PC-3 (cell line): Measurements from ENCODE around the gene TDRD7. TPM values are rescaled to one million over a fixed set of nuclear protein-coding genes. Genes with fewer than 3 reads are reported as not detected.

Experiments
- ATAC-seq: fragments of 200-7000 bp; cut with Tn5 transposase; 2 replicates; pipeline ENCODE4 v1.9.1; 2020; ENCODE audit warnings: mild to moderate bottlenecking, moderate library complexity
- BruUV-seq: library from RNA; stranded (reverse); fragments of 400-500 nt; replicated peaks from 2 replicates; lab custom pipeline; 2021; lab: Mats Ljungman, UMichigan
- CTCF ChIA-PET: fragments of 300-600 bp; sonication (Branson Sonifier 250); formaldehyde crosslinking; loops from one replicate; lab custom pipeline; 2022; ENCODE audit warnings: antibody characterized with exemption; lab: Charles Lee
- POLR2A ChIA-PET: fragments of 300-600 bp; sonication (Branson Sonifier 250); formaldehyde crosslinking; loops from one replicate; lab custom pipeline; 2022; ENCODE audit warnings: antibody characterized with exemption; ENCODE audit not compliant: unreplicated experiment; lab: Charles Lee
- DNase-seq: peaks from one replicate; pipeline ENCODE4 v3.0.0-alpha.2; 2015
- H2AFZ ChIP-seq: fragments of 300-600 bp; sonication (generic); 2 replicates; pipeline ENCODE4 v1.6.0; 2016; ENCODE audit warnings: antibody characterized with exemption, low read length
- H3F3A ChIP-seq: fragments of 300-600 bp; sonication (generic); one replicate; pipeline ENCODE4 v1.6.0; 2017; ENCODE audit warnings: antibody characterized with exemption, low read length, control low read depth, mild to moderate bottlenecking; ENCODE audit not compliant: unreplicated experiment
- H3K27ac ChIP-seq: fragments of 300-600 bp; sonication (generic); 2 replicates; pipeline ENCODE4 v1.5.1; 2016; ENCODE audit warnings: mild to moderate bottlenecking, low read length
- H3K27me3 ChIP-seq: fragments of 300-600 bp; sonication (generic); 2 replicates; pipeline ENCODE4 v1.6.1; 2016; ENCODE audit warnings: low read length, mixed read lengths
- H3K36me3 ChIP-seq: fragments of 300-600 bp; sonication (generic); 2 replicates; pipeline ENCODE4 v1.6.1; 2016; ENCODE audit warnings: low read depth, mixed run types, low read length, mixed read lengths
- H3K4me1 ChIP-seq: fragments of 300-600 bp; sonication (generic); 2 replicates; pipeline ENCODE4 v1.5.1; 2016; ENCODE audit warnings: low read length; ENCODE audit not compliant: insufficient read depth
- H3K4me2 ChIP-seq: fragments of 300-600 bp; sonication (generic); 2 replicates; pipeline ENCODE4 v1.6.0; 2016; ENCODE audit warnings: low read length
- H3K4me3 ChIP-seq: fragments of 300-600 bp; sonication (generic); 2 replicates; pipeline ENCODE4 v1.5.1; 2016; ENCODE audit warnings: mild to moderate bottlenecking, low read length, mixed read lengths
- H3K79me2 ChIP-seq: fragments of 300-600 bp; sonication (generic); 2 replicates; pipeline ENCODE4 v1.6.1; 2017; ENCODE audit warnings: low read length, mixed read lengths
- H3K9ac ChIP-seq: fragments of 300-600 bp; sonication (generic); 2 replicates; pipeline ENCODE4 v1.6.0; 2016; ENCODE audit warnings: mild to moderate bottlenecking, low read length
- H3K9me2 ChIP-seq: fragments of 300-600 bp; sonication (generic); replicated peaks from 2 replicates; pipeline ENCODE4 v1.6.1; 2016; ENCODE audit warnings: mixed run types, low read length, mixed read lengths
- H3K9me3 ChIP-seq: fragments of 300-600 bp; sonication (generic); 2 replicates; pipeline ENCODE4 v1.6.1; 2016; ENCODE audit warnings: low read length, mixed read lengths
- H4K20me1 ChIP-seq: fragments of 300-600 bp; sonication (generic); 2 replicates; pipeline ENCODE4 v1.6.1; 2016; ENCODE audit warnings: low read length, mixed read lengths
- EZH2 ChIP-seq: fragments of 300-600 bp; sonication (generic); IDR thresholded peaks from one replicate; pipeline ENCODE4 v1.6.1; 2017; ENCODE audit warnings: antibody characterized with exemption, mild to moderate bottlenecking, low read length; ENCODE audit not compliant: unreplicated experiment
- EZH2phosphoT487 ChIP-seq: fragments of 300-600 bp; sonication (generic); IDR thresholded peaks from 2 replicates; pipeline ENCODE4 v1.6.1; 2018; ENCODE audit warnings: mild to moderate bottlenecking, antibody characterized with exemption, low read length, borderline replicate concordance
- intact Hi-C: fragments of 100-400 bp; cut with micrococcal nuclease; formaldehyde crosslinking; loops from 2 replicates; pipeline ENCODE4 v1.9.0; 2023
- total RNA-seq: library from RNA; depleted of rRNA; stranded (reverse); fragments of >200 nt; gene quantifications from 2 replicates; pipeline ENCODE4 v1.2.3, GENCODE V29; 2014
- TF ChIP-seq, protein P1 (sequence below): fragments of 300-600 bp; sonication (generic); conservative IDR thresholded peaks from 2 replicates; pipeline ENCODE4 v1.5.1; 2017; ENCODE audit warnings: antibody characterized with exemption, low read depth, mild to moderate bottlenecking, low read length

Gene TDRD7
- total RNA-seq, 1 experiment from 2014 or later = 4.2 TPM

GRCh38 chr9:97438666-97439065 lies 26.8 kb downstream of the TDRD7 start:
- no peaks in the 10 kb centered on the region for H3K36me3 ChIP-seq
- TF ChIP-seq EZH2 (no peak), EZH2phosphoT487 (no peak)
- TF ChIP-seq, protein P1, sequence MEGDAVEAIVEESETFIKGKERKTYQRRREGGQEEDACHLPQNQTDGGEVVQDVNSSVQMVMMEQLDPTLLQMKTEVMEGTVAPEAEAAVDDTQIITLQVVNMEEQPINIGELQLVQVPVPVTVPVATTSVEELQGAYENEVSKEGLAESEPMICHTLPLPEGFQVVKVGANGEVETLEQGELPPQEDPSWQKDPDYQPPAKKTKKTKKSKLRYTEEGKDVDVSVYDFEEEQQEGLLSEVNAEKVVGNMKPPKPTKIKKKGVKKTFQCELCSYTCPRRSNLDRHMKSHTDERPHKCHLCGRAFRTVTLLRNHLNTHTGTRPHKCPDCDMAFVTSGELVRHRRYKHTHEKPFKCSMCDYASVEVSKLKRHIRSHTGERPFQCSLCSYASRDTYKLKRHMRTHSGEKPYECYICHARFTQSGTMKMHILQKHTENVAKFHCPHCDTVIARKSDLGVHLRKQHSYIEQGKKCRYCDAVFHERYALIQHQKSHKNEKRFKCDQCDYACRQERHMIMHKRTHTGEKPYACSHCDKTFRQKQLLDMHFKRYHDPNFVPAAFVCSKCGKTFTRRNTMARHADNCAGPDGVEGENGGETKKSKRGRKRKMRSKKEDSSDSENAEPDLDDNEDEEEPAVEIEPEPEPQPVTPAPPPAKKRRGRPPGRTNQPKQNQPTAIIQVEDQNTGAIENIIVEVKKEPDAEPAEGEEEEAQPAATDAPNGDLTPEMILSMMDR = no peak
- CTCF ChIA-PET = no interaction called here

DNA sequence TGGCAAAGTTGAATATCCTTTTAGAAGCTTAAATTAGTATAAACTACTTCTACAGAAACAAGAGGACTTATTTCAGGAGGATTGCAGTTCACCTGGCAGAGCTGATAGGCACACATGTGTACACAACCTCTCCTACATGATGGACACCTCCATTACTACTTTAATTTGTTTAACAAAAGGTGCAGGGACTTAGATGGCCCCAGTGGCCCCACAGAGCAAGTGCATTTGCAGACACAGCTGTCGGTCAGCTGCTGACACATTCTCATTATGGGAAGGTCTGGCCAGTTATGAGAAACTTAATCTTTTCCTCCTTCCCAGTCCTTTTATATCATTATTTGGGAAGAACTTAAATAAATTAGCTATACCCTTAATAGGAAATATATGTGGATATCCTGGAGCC lies 28.3 kb downstream of the TDRD7 start:
- H3K4me1 ChIP-seq = no peaks in the 10 kb centered on the region
- no peak overlapping the region for H3K9ac ChIP-seq
- H3K79me2 ChIP-seq = no peaks in the 10 kb centered on the region
- intact Hi-C loops = no loop called here
- H3K9me2 ChIP-seq = no peaks in the 10 kb centered on the region
- H3K4me2 ChIP-seq = no peak overlapping the region
- H3K9me3 ChIP-seq = no peaks in the 10 kb centered on the region
- no peak overlapping the region for H3K4me3 ChIP-seq
- H3K27ac ChIP-seq = no peak overlapping the region
- DNase-seq (no peak), ATAC-seq (no peak)
- ChIA-PET CTCF (no interaction called here), POLR2A (interaction anchor here (0.5 kb wide), 1 partner anchor 104 kb away, joined by 3 read pairs; no protein-coding TSS in a partner anchor)
- no peak for TF ChIP-seq EZH2
- TF ChIP-seq, protein P1 = no peak
- TF ChIP-seq EZH2phosphoT487 = no peak
- no peaks in the 10 kb centered on the region for H3K27me3 ChIP-seq
- H3K36me3 ChIP-seq = no peaks in the 10 kb centered on the region
- no peaks in the 10 kb centered on the region for H4K20me1 ChIP-seq
- BruUV-seq = no TSS peak
- no peak overlapping the region for H2AFZ ChIP-seq
- no peaks in the 10 kb centered on the region for H3F3A ChIP-seq

More at GRCh38 chr9:97438666-97439065, 26.8 kb downstream of the TDRD7 start:
- BruUV-seq = no TSS peak
- H3K9ac ChIP-seq = no peak overlapping the region
- ATAC-seq (no peak), DNase-seq (no peak)
- H2AFZ ChIP-seq = no peak overlapping the region
- H4K20me1 ChIP-seq = no peaks in the 10 kb centered on the region
- H3K4me3 ChIP-seq = no peak overlapping the region
- no peaks in the 10 kb centered on the region for H3K27me3 ChIP-seq
- H3K27ac ChIP-seq = no peak overlapping the region
- H3K79me2 ChIP-seq = no peaks in the 10 kb centered on the region
- no peak overlapping the region for H3K4me2 ChIP-seq
- H3K4me1 ChIP-seq = no peaks in the 10 kb centered on the region
- POLR2A ChIA-PET = no interaction called here
- intact Hi-C loops = no loop called here
- H3K9me2 ChIP-seq = no peaks in the 10 kb centered on the region
- no peaks in the 10 kb centered on the region for H3K9me3 ChIP-seq
- H3F3A ChIP-seq = no peaks in the 10 kb centered on the region

GRCh38 chr9:97441729-97442128 lies 29.8 kb downstream of the TDRD7 start:
- BruUV-seq = no TSS peak
- H3K27me3 ChIP-seq = no peaks in the 10 kb centered on the region
- TF ChIP-seq, protein P1 = no peak
- TF ChIP-seq EZH2phosphoT487 (no peak), EZH2 (no peak)
- H2AFZ ChIP-seq = no peak overlapping the region
- ATAC-seq = peak; percentile 58
- H4K20me1 ChIP-seq = no peaks in the 10 kb centered on the region
- H3K9ac ChIP-seq = no peak overlapping the region
- H3K36me3 ChIP-seq = no peaks in the 10 kb centered on the region
- ChIA-PET POLR2A (no interaction called here), CTCF (no interaction called here)
- H3K4me2 ChIP-seq = no peak overlapping the region
- H3K9me2 ChIP-seq = no peaks in the 10 kb centered on the region
- H3K4me1 ChIP-seq = no peaks in the 10 kb centered on the region
- peak; percentile 2 for DNase-seq
- H3K79me2 ChIP-seq = no peaks in the 10 kb centered on the region
- no peak overlapping the region for H3K27ac ChIP-seq
- no peaks in the 10 kb centered on the region for H3K9me3 ChIP-seq
- no peak overlapping the region for H3K4me3 ChIP-seq
- no peaks in the 10 kb centered on the region for H3F3A ChIP-seq
- intact Hi-C loops = no loop called here
